Liver (tissue), 9 donors: ENCODE data around the gene CAVIN4. TPM values are rescaled to one million over a fixed set of nuclear protein-coding genes. Genes with fewer than 3 reads are reported as not detected.

ENCODE experiments used
- DNase-seq: peaks from one replicate; pipeline ENCODE4 v3.0.0-alpha.2; 2017; ENCODE audit warnings: low spot score
- H3K27ac ChIP-seq, 2 donors: one replicate each; pipeline ENCODE4 v1.7.0; 2013; ENCODE audit warnings: inconsistent platforms in 2 of 2, low read length in 2 of 2, control low read depth in 1 of 2, low read depth in 1 of 2, mild to moderate bottlenecking in 1 of 2
- H3K27me3 ChIP-seq, 4 donors: one replicate each; pipeline versions ENCODE4 v1.6.1 to v1.7.0; 2013; ENCODE audit warnings: low read length in 3 of 4, inconsistent platforms in 1 of 4, mild to moderate bottlenecking in 1 of 4, moderate library complexity in 1 of 4; ENCODE audit not compliant: control insufficient read depth in 4 of 4, insufficient read depth in 4 of 4
- H3K36me3 ChIP-seq, 4 donors: one replicate each; pipeline versions ENCODE4 v1.6.1 to v1.7.0; 2013; ENCODE audit warnings: low read length in 3 of 4, mild to moderate bottlenecking in 3 of 4, low read depth in 1 of 4, moderate library complexity in 1 of 4; ENCODE audit not compliant: control insufficient read depth in 4 of 4, insufficient read depth in 3 of 4
- H3K4me1 ChIP-seq, 4 donors: one replicate each; pipeline versions ENCODE4 v1.6.1 to v1.7.0; 2013; ENCODE audit warnings: low read length in 3 of 4, mild to moderate bottlenecking in 3 of 4, moderate library complexity in 1 of 4; ENCODE audit not compliant: control insufficient read depth in 4 of 4, insufficient read depth in 4 of 4
- H3K4me3 ChIP-seq, 3 donors: one replicate each; pipeline versions ENCODE4 v1.6.1 to v1.7.0; 2013; ENCODE audit warnings: low read length in 3 of 3, control low read depth in 1 of 3, low read depth in 1 of 3, mild to moderate bottlenecking in 1 of 3
- H3K9ac ChIP-seq, 2 donors: one replicate each; pipeline ENCODE4 v1.7.0; 2013; ENCODE audit warnings: low read length in 2 of 2, mild to moderate bottlenecking in 2 of 2, moderate library complexity in 2 of 2, control low read depth in 1 of 2, low read depth in 1 of 2
- H3K9me3 ChIP-seq, 4 donors: one replicate each; pipeline versions ENCODE4 v1.6.1 to v1.7.0; 2013; ENCODE audit warnings: low read length in 3 of 4; ENCODE audit not compliant: control insufficient read depth in 4 of 4
- EGR1 ChIP-seq, 2 donors: IDR thresholded peaks; 2 replicates each; pipeline ENCODE4 v1.6.1; 2016 to 2018; ENCODE audit warnings: antibody characterized with exemption in 2 of 2, low read depth in 2 of 2
- FOXA1 ChIP-seq: IDR thresholded peaks from 2 replicates; pipeline ENCODE4 v1.6.1; 2016; ENCODE audit warnings: antibody characterized with exemption
- FOXA2 ChIP-seq: IDR thresholded peaks from 2 replicates; pipeline ENCODE4 v1.6.1; 2016; ENCODE audit warnings: antibody characterized with exemption
- GABPA ChIP-seq, 2 donors: IDR thresholded peaks in 1 of 2; conservative IDR thresholded peaks in 1 of 2; 2 replicates each; pipeline ENCODE4 v1.6.1; 2016; ENCODE audit warnings: antibody characterized with exemption in 2 of 2, mild to moderate bottlenecking in 1 of 2, moderate library complexity in 1 of 2
- HNF4A ChIP-seq, 2 donors: conservative IDR thresholded peaks; 2 replicates each; pipeline ENCODE4 v1.6.1; 2016; ENCODE audit warnings: antibody characterized with exemption in 2 of 2, mild to moderate bottlenecking in 2 of 2
- HNF4G ChIP-seq: IDR thresholded peaks from 2 replicates; pipeline ENCODE4 v1.6.1; 2016; ENCODE audit warnings: antibody characterized with exemption
- JUND ChIP-seq, 2 donors: IDR thresholded peaks; 2 replicates each; pipeline ENCODE4 v1.6.1; 2016; ENCODE audit warnings: antibody characterized with exemption in 2 of 2
- MAX ChIP-seq: IDR thresholded peaks from 2 replicates; pipeline ENCODE4 v1.6.1; 2016; ENCODE audit warnings: antibody characterized with exemption
- NR2F2 ChIP-seq: IDR thresholded peaks from 2 replicates; pipeline ENCODE4 v1.6.1; 2016; ENCODE audit warnings: antibody characterized with exemption
- RAD21 ChIP-seq, 2 donors: IDR thresholded peaks; 2 replicates each; pipeline ENCODE4 v1.6.1; 2016; ENCODE audit warnings: antibody characterized with exemption in 2 of 2, mild to moderate bottlenecking in 2 of 2
- RXRA ChIP-seq, 2 donors: IDR thresholded peaks; 2 replicates each; pipeline ENCODE4 v1.6.1; 2017 to 2018; ENCODE audit warnings: antibody characterized with exemption in 2 of 2, mild to moderate bottlenecking in 1 of 2
- SP1 ChIP-seq: IDR thresholded peaks from 2 replicates; pipeline ENCODE4 v1.6.1; 2018; ENCODE audit warnings: antibody characterized with exemption, mild to moderate bottlenecking
- TAF1 ChIP-seq: conservative IDR thresholded peaks from 2 replicates; pipeline ENCODE4 v1.6.1; 2016; ENCODE audit warnings: antibody characterized with exemption, mild to moderate bottlenecking
- YY1 ChIP-seq: IDR thresholded peaks from 2 replicates; pipeline ENCODE4 v1.6.1; 2016; ENCODE audit warnings: antibody characterized with exemption, mild to moderate bottlenecking
- ZBTB33 ChIP-seq: IDR thresholded peaks from 2 replicates; pipeline ENCODE4 v1.6.1; 2016; ENCODE audit warnings: antibody characterized with exemption
- WGBS: extraction: QIAGEN DNeasy Blood & Tissue Kit; methylation state at CpG from one replicate; pipeline ENCODE4 v1.1.7; 2013; 5-methylcytosine and 5-hydroxymethylcytosine counted together
- polyA plus RNA-seq, 2 donors: library from polyadenylated mRNA; stranded (reverse) in 1 of 2; unstranded in 1 of 2; fragments of 200-250 nt in 1 of 2; fragments of >200 nt in 1 of 2; fragmentation: Nextera tagmentation in 1 of 2; extraction: Ambion mirVana in 1 of 2; gene quantifications; one replicate each; pipeline versions ENCODE4 v1.2.1 to v1.2.3, GENCODE V29; 2013 to 2015
- total RNA-seq, 2 donors: library from RNA; depleted of rRNA; stranded (reverse); fragments of >200 nt; gene quantifications; one replicate each; pipeline ENCODE4 v1.2.3, GENCODE V29; 2014
- TF ChIP-seq, protein P1 (sequence below): IDR thresholded peaks from 2 replicates; pipeline ENCODE4 v1.6.1; 2016; ENCODE audit warnings: antibody characterized with exemption
- TF ChIP-seq, protein P2 (sequence below): IDR thresholded peaks from 2 replicates; pipeline ENCODE4 v1.6.1; 2016; ENCODE audit warnings: antibody characterized with exemption, mild to moderate bottlenecking
- TF ChIP-seq, protein P3 (sequence below): fragments of 150-350 bp; IDR thresholded peaks from 2 replicates; pipeline ENCODE4 v1.5.1; 2017; ENCODE audit warnings: improper control_type of control experiment, low read depth, low read length; ENCODE audit not compliant: missing input control
- donor health status: healthy.
- donor health status: healthy.
- donor health status: healthy.
- donor health status: healthy.
- donor health status: healthy.

The CAVIN4 gene
- total and polyA plus RNA-seq, 4 donors: 0.05 to 0.08 (median 0.06) TPM

DNA sequence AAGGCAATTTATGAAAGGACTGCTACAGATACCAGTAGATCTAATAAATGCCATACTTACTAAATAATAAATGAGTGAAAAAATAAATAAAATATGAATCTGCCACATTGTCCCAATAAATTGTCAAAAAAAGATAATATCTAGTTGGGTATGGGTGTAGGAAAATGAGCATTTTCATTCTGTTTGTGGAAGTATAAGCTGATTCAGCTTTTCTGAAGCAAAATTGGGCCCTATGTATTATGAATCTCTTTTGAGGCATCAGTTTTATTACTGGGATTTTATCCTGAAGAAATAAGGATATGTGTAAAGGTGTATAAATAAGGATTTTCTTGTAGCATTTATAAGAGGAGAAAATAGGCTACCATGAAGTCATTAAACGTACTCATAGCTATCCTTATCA, 46.1 kb downstream of the CAVIN4 start:
- 87% methylated on average over 1 of the region's 1 CpG for WGBS
- H3K9me3 ChIP-seq: peaks cover 0 to 3% (median 0%) of the 10 kb centered on the region in 4 donors
- no peak overlapping the region for H3K4me3 ChIP-seq
- no peaks in the 10 kb centered on the region for H3K27me3 ChIP-seq
- DNase-seq: no peak
- no peak overlapping the region for H3K27ac ChIP-seq
- H3K4me1 ChIP-seq: no peaks in the 10 kb centered on the region
- H3K9ac ChIP-seq: no peak overlapping the region
- no peaks in the 10 kb centered on the region for H3K36me3 ChIP-seq
- TF ChIP-seq YY1 (no peak), HNF4A (conservative IDR thresholded peaks at IDR 0.05) (no peak)

DNA sequence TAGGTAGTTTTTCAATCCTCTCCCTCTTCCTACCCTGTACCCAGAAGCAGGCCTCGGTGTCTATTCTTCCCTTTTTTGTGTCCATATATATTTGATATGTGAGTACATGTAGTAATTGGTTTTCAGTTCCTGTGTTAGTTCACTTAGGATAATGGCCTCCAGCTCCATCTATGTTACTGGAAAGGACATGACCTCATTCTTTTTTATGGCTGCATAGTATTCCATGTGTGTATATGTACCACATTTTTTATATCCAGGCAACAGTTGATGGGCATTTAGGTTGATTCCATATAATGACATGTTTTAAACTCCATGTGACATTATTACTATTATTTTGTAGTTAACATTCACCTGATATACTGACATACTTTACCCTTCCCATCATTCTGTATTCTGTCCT, 49.1 kb downstream of the CAVIN4 start:
- no peaks in the 10 kb centered on the region for H3K4me1 ChIP-seq

More for the DNA sequence above, 49.1 kb downstream of the CAVIN4 start:
- Histone ChIP-seq H3K9me3 (no peaks in the 10 kb centered on the region), H3K36me3 (no peaks in the 10 kb centered on the region), H3K27me3 (no peaks in the 10 kb centered on the region), H3K4me3 (no peak overlapping the region), H3K27ac (no peak overlapping the region), H3K9ac (no peak overlapping the region)
- TF ChIP-seq JUND (IDR thresholded peaks at IDR 0.05): no peak
- TF ChIP-seq GABPA (IDR thresholded peaks at IDR 0.05 in 1 of 2, conservative IDR thresholded peaks at IDR 0.05 in 1 of 2): no peak
- TF ChIP-seq RAD21 (IDR thresholded peaks at IDR 0.05): no peak
- TF ChIP-seq YY1: no peak
- no peak for TF ChIP-seq FOXA1
- no peak for TF ChIP-seq MAX
- TF ChIP-seq, protein P1, sequence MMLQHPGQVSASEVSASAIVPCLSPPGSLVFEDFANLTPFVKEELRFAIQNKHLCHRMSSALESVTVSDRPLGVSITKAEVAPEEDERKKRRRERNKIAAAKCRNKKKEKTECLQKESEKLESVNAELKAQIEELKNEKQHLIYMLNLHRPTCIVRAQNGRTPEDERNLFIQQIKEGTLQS: no peak
- TF ChIP-seq, protein P2, sequence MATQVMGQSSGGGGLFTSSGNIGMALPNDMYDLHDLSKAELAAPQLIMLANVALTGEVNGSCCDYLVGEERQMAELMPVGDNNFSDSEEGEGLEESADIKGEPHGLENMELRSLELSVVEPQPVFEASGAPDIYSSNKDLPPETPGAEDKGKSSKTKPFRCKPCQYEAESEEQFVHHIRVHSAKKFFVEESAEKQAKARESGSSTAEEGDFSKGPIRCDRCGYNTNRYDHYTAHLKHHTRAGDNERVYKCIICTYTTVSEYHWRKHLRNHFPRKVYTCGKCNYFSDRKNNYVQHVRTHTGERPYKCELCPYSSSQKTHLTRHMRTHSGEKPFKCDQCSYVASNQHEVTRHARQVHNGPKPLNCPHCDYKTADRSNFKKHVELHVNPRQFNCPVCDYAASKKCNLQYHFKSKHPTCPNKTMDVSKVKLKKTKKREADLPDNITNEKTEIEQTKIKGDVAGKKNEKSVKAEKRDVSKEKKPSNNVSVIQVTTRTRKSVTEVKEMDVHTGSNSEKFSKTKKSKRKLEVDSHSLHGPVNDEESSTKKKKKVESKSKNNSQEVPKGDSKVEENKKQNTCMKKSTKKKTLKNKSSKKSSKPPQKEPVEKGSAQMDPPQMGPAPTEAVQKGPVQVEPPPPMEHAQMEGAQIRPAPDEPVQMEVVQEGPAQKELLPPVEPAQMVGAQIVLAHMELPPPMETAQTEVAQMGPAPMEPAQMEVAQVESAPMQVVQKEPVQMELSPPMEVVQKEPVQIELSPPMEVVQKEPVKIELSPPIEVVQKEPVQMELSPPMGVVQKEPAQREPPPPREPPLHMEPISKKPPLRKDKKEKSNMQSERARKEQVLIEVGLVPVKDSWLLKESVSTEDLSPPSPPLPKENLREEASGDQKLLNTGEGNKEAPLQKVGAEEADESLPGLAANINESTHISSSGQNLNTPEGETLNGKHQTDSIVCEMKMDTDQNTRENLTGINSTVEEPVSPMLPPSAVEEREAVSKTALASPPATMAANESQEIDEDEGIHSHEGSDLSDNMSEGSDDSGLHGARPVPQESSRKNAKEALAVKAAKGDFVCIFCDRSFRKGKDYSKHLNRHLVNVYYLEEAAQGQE: no peak
- TF ChIP-seq SP1: no peak
- TF ChIP-seq HNF4G: no peak
- TF ChIP-seq EGR1 (IDR thresholded peaks at IDR 0.05; ENCODE audit: low read depth in 2 of 2): no peak
- TF ChIP-seq, protein P3, sequence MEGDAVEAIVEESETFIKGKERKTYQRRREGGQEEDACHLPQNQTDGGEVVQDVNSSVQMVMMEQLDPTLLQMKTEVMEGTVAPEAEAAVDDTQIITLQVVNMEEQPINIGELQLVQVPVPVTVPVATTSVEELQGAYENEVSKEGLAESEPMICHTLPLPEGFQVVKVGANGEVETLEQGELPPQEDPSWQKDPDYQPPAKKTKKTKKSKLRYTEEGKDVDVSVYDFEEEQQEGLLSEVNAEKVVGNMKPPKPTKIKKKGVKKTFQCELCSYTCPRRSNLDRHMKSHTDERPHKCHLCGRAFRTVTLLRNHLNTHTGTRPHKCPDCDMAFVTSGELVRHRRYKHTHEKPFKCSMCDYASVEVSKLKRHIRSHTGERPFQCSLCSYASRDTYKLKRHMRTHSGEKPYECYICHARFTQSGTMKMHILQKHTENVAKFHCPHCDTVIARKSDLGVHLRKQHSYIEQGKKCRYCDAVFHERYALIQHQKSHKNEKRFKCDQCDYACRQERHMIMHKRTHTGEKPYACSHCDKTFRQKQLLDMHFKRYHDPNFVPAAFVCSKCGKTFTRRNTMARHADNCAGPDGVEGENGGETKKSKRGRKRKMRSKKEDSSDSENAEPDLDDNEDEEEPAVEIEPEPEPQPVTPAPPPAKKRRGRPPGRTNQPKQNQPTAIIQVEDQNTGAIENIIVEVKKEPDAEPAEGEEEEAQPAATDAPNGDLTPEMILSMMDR: no peak
- TF ChIP-seq FOXA2: no peak
- no peak for TF ChIP-seq ZBTB33
- no peak for TF ChIP-seq TAF1
- TF ChIP-seq RXRA (IDR thresholded peaks at IDR 0.05): no peak
- TF ChIP-seq HNF4A (conservative IDR thresholded peaks at IDR 0.05): no peak
- TF ChIP-seq NR2F2: no peak
- WGBS: 94% methylated on average over 1 of the region's 1 CpG
- no peak for DNase-seq
